CD4-positive, alpha-beta T cell treated with Interleukin-6 at 100 ng/mL for 8 hours (primary cell): ENCODE data around the gene DAB2IP.
"Not testable (repeated sequence)": the region's sequence is repeated elsewhere in the genome, so short reads cannot be mapped to it uniquely, and the experiment has no call there.

ENCODE experiments used
- DNase-seq: peaks from one replicate; pipeline ENCODE4 v3.0.0-alpha.2; 2020; ENCODE audit warnings: mixed read lengths, low spot score

The DAB2IP gene

DNA sequence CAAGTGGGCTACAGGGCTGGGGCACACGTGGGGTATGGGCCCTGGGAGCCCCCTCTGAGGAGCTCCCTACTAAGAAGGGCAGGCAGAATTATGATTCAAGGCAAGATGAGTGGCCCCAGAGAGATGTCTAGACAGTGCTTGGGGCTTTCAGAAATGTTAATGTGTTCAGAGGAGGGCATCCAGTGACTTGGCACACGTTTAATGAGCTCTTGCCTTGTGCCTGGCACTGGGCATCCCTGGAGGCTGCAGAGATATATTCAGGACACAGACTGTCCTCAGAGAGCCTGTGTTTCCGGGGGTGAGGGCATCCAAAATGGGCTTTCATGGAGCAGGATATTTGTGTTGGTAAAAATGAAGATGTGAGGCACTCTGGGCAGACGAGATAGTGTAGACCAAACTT, 25.4 kb upstream of the DAB2IP start:
- DNase-seq = no peak

DNA sequence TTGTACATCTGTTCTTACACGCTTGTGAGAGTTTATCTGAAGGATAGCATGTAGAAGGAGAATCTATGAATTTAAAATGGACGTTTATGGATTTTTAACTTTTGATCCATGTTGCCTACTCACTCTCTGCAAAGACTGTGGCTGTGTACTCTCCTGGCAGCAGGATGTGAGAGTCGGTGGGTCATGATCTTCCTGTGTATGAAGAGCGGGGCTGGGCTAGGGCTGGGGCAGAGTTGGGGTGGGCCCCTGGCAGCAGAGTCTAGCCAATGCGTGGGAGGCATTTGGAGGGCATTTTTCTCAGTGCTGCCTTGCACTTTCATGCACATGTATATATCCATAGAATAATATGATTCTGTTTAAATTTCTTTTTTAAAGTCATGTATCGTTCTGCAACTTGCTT, 24.0 kb upstream of the DAB2IP start:
- DNase-seq = no peak

DNA sequence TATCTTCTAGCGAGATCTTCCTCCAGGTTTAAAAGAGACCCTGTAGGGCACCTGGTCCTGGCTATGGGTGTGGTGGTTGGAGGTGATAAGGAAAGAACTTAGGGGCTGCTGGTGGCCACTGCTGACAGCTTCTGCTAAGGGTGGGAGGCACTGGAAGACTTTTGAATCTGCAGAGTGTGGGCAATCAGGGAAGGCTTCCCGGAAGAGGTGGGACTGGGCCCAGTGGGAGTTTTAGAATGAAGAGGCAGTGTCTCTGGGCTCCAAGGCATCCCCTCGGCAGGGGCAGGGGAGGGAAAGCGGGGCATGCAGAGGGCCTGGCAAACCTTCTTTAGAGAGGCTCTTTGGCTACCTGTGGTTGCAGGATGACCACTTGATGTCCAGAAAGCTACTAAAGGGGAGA, 23.0 kb upstream of the DAB2IP start:
- DNase-seq = no peak

DNA sequence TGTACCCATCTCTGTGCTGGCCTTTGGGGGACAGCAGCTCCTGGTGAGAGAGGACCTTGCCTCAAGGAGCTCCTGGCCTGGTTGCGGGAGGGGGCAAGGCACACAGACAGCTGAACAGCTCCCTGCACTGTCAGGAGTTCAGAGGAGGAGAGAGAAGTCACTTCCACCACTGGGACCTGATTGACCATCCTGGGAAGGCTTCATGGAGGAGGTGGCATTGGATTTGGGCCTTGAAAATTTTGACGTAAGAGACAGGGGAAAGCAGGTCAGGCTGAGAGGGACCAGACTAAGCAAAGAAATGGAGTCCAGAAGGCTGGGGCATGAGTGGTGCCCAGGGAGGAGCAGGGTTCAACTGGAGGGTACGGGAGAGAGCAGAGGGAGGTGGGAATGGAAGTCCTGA, 20.3 kb upstream of the DAB2IP start:
- no peak for DNase-seq

DNA sequence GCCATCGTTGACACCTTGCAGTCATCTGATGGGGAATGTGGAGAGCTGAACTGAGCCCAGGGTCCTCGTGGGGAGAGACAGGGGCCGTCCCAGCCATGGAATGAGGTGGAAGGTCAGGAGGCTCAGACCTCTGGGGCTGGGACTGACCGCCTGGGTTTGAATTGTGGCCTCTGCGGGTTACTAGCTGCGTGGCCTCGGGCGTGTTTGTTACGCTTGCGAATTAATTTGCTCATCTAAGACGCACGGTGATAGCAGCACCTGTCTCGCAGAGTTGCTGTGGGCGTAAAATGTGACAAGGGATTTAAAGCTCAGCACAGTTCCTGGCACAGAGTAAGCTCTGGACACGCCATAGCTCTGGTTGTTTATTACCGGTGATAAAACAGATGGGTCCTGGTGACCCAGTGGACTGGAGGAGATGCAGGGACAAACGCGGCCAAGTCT, 19.4 kb upstream of the DAB2IP start:
- DNase-seq = no peak

DNA sequence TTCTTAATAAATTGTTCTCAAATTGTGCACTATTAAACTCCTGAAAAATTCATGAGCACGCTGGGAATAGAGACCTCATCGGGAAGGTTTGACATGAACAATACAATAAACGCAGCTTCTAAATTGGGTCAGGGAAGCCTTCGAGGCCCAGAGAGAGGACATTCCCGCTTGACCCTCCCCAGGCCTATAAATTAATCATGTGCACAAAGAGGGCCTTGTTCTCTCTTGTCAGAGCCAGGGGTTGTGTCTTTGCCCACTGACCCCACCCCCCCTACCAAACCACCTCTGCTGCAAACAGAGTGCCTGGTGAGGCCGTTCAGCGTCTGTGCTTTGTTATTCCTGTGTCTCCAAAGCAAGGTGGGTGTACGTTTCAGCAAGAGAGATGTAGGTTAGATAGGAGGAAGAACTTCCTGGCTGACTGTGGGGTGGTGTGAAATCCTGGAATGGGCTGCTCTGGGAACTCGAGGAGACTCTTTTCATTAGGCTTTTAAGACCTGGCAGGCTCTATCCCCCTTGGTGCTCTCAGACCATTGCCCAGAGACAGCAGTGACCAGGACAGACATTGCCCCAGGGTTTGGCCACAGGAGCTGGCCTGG, 18.2 kb upstream of the DAB2IP start:
- no peak for DNase-seq

DNA sequence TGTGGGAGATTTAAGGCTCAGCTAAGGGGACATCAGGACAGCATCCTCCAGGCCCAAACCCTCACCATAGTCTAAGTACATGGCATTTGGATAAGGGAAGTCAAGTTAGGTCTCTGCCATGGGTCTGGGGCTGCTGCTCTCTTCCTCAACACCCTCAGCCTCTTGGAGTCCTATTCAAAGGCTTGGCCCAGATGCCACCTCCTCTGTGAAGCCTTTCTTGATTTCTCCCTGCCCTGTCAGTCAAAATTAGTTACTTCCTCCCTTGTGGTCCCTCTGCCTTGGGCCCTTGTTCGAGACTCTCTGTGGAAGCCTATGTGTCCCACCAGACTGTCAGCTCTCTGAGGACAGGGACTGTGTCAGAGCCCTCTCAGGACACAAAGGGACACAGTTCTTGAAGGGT, 17.7 kb upstream of the DAB2IP start:
- no peak for DNase-seq

DNA sequence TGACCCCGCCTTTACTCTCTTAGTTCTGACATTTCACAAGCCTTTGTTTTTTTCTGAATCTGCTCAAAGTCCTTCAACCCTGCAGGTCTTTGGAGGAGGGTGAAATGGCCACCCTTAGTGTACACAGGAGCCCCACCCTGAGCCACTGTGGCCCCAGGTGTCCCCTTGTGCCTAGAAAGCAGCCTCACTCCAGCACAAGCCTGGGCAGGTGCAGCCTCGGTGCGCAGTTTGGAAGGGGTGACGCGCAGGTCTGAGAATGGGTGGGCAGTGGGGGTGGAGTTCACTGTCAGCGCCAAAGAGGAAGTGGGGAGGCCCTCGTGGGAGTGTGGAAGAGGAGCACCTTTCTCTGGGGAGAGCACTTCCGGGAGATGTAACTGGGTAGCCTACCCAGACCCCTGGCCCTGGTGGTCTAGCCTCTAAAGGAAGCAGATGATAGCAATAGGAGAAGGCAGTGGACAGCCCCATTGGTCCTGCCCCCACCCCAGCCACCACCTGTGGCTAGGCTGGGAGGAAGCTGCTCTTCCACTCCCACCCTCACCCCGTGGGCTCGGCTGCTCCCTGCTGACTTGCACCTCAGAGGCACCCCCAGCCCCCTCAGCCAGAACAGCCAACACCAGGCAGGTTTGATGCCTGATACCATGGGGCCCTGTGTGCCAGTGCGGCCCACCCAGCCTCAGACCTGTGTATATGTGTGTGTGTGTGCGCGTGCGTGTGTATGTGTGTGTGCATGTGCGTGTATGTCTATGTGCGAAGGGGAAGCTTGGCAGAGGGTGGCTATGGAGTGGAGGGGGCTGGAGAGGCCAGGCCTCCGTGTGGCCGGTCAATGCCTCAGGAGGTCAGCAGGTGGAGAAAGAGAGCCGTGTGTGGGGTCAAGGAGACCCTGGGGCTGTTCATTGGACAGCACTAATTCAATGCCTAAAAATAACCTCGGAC, 16.8 kb upstream of the DAB2IP start:
- DNase-seq = no peak

DNA sequence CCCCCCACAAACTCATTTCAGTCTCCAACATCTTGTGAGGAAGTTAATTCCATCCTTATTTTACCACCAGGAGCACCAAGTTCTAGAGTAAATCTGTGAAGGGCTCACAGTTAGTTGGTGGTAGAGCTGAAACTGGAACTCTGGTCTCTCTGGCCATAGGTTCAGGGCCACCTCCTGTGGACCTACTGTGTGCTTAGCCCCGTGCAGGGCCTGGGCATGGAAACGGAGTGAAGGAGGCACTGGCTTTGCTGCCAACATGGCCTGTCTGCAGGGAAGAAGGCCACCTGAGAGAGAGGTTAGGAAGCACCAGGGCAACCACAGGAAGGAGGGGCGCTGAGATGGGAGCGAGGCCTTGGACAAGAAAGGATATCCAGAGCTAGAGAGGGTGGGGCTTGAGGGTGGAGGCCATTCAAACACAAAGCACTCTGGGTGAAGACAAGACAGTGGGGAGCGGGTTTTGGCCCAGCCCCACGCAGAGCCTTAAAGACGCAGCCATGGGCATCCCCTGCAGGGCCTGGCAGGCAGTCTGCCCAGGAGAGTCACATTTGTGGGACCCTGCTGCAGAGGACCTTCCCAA, 16.0 kb upstream of the DAB2IP start:
- no peak for DNase-seq

DNA sequence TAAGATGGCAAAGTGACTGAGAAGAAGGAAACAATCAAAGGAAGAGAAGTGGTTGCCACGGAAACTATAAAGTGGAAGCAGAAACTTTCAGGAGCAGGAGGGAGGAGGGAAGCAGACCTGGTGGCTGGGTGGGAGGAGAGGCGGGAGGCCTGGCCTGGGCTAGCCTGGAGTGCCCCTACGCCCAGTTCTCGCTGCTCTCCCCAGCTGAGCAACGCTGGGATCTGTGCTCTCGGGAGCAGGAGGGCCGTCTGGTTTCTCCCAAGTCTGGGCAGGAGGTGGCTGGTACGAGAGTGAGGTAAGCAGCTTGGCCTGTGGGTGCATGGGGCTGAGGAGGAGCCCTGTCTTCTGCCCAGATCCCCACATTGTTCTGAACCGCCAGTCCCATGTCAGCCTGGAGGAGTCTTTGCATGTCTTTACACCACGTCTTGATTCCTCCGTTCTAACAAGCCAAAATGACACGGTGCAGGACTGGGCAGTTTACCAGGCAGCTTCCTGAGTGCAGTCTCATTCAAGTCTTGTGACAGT, 15.0 kb upstream of the DAB2IP start:
- DNase-seq = no peak

DNA sequence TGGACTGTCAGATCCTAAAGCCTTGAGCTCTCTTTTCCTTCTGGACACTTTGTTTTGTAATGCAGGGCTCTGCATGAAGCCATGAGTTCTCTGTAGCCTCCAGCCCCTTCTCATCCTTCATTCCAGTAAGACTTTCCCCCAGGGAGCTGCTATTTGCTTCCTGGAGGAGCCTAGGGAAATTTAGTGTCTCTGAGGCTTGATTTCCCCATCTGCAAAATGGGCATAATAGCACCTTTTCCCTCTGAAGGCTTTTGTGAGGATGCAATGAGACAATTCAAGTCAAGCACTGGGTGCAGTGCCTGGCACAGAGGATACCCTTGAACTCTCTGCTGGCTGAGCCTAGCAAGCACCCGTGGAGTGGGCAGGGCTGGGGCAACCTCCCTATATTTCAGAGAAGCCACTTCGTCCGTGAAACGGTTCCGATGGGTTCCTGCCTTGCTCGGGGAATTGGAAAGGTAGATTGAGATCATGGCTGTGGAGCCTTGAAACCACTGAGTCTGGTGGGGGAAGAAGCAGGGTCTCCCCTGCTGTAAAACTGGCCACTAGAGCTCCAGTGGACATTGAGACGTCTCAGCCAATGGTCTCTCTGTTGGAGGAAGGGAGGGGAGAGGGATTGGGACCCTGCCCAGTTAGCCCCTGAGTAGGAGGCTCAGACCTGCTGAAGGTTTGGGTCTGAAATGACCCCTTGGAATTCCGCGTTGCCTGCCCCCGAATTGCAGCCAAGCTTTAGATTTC, 14.3 kb upstream of the DAB2IP start:
- DNase-seq = no peak

DNA sequence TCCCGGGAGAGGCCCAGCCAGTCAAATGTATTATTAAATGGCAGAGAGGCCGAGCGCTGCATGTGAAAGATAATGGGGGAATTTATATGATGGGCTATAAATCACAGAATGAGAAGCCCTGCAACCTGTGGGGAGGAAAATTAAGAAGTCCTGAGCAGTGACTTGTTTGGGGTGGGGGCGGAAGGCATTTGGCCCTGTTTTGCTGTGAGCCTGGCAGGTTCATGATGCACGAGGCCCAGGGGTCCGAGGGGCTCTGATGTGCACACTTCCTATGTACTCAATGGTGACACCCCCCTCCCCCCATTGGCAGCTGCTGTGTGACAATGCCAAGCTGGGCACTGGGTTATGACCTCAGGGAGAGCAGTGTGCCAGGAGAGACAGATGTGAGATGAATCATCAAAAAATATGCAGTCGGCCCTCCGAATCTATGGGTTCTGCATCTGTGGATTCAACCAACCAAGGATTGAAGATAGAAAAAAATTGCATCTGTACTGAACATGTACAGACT, 13.7 kb upstream of the DAB2IP start:
- no peak for DNase-seq

DNA sequence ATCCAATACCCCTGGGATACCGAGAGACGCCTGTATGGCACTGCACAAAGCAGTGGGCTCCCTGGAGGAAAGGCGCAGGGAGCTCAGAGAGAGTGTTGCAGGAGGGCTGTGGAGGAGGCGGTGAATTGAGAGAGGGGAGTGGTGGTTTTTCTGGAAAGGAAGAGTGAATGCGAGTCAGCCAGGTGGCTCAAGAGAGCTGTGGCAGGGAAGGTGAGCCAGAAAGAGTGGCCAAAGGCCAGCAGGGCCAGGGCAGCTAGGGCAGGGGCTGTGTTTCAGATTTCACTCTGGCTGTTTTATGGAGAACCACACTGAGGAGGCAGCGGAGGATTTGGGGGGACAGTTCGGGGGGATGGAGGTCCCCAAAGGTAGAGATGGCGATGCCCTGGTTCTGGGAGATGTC, 13.0 kb upstream of the DAB2IP start:
- DNase-seq = no peak

DNA sequence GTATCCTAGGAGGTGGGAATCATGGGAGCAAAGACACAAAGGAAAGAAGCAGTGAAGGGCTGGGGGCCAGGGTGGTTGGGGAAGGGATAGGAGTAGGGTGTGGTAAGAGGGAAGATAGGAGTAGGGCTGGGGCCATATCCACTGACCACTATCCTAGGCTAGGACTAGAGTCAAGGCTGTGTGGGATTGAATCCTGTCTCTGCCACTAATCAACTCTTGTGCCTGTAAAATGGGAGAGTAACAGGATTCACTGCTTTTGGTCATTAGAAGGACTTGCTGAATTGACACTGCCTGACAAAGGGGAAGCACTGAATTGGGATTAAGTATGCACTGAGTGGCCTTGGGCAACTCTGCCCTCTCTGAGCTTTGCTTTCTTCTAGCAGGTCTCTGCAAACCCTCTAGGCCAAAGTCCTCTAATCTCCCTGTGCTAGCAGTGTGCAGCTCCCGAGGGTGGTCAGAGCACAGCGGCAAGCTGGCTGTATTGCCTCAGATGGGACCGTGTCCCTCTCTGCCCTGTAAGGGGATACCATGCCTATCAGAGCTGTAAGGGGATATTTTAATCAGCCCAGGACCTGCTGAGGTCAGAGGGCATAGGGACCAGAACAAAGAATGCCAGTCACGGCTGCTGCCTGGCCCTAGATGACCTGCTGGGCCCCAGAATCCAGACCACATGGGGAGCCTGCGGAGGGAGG, 12.4 kb upstream of the DAB2IP start:
- no peak for DNase-seq

DNA sequence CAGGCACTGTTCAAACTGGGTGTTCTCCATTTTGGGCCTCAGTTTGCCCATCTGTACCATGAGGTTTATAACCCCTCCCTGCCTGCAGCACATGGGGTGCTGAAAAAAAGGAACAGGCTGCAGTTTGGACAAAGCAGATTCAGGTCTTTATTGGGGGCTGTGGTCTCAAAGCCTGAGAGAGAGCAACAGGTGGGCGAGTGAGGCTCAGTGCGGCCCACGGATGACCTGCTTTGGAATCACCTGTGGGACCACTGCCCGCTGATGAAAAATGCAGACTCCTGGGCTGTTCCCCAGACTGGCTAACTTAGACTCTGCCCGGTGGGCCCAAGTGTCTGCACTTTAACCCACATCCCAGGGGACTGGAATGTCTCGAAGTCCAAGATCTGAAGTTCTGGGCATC, 11.8 kb upstream of the DAB2IP start:
- DNase-seq = no peak

DNA sequence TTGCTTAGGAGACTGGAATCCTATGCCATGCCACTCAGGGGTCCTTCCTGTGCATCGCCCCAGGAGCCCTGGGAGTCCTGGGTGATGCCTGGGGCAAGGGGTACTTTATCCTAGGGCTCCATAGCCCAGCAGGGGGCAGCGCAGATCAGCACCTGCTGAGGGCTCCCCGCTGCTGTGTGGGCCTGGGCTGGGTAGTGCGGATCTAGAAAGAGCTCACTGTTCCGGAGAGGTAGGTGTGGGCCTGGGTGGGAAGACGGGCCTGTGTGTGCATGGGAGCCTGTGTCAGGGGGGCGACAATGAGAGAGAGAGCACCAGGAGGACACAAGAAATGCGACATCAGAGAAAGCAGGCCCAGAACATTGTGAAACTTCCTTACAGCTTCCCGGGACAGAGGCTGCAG, 11.4 kb upstream of the DAB2IP start:
- no peak for DNase-seq

DNA sequence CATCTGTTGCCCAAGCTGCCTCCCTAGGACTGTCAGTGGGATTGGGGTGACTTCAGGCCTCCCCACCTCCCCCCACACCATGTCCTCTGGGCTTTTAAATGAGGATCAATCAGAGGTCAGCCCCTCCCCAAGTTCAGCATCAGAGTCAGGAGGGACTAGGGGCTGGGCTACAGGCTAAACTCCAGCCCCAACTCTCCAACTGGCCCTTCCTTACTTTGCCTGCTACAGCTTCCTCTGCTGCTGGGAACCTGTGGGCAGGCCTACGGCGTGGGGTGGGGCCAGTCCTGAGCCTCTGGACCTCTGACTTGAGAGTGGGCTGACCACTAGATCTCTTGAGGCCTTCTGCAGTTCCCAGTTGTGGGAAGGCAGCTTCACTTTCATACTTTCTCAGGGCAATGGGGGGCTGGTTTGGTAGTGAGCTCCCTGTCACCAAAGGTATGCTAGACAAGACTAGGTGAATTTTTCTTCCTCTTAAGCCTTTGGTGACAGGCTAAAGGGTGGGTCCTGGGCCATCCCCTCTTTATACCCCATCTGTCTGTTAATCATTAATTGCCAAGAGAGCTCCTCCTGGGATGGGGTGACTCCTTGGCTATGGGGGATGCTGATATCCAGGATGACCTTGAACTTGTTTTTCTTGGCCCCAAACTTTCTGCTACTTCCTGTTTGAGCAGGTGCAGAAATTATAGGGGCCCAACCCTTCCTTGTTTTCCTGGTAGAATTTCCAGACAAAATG, 10.8 kb upstream of the DAB2IP start:
- DNase-seq = no peak

DNA sequence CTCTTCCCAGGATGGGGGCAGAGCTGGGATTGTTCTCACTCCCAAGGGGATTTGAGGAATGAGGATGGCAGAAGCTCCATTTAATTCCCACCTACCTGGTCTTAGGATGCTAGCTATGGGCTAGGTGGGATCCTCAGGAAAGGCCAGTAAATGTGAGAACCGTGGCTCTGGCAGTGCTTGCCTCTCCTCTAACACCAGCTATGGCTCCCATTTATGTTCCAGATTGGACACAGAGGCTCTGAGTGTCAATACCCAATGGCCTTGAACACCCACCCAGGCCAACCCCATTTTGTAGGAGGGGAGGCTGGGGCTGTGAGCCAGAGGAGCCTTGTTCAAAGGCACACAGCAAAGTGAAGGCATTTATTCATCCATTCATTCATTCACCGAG, 10.2 kb upstream of the DAB2IP start:
- no peak for DNase-seq

DNA sequence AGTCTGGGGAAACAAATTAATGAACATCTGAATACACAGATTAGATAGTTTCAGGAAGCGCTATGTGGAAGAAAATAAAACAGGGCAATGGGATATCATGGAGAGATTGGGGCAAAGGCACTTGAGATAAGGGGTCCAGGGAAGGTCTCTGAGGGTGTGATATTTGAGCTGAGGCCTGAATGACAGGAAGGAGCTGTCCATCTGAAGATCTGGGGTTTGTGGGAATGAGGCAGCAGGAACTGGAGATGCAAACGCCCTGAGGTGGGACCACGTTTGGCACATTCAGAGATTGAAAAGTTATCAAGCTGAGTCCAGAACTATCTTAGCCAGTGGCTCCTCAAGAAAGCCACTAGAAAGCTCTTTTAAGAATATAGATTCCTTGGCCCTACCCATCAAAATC, 8.7 kb upstream of the DAB2IP start:
- no peak for DNase-seq

DNA sequence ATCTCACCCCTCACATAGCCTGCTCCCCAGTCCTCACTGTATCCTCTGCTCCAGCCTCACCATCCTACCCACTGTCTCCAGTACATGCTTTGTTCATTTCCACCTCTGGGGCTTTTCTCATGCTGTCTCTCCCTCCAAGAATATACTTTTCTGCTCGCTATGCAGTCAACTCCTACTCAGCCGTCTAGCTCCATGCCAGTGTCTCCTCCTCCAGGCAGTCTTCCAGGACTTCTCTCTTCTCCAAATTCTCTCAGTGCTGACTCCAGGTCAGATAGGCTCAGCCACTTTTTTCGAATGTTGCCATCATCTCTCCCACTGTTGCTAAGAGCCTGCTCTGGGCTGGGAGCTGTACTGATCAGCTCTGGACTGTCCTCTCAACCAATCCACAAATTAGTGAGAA, 8.0 kb upstream of the DAB2IP start:
- no peak for DNase-seq

DNA sequence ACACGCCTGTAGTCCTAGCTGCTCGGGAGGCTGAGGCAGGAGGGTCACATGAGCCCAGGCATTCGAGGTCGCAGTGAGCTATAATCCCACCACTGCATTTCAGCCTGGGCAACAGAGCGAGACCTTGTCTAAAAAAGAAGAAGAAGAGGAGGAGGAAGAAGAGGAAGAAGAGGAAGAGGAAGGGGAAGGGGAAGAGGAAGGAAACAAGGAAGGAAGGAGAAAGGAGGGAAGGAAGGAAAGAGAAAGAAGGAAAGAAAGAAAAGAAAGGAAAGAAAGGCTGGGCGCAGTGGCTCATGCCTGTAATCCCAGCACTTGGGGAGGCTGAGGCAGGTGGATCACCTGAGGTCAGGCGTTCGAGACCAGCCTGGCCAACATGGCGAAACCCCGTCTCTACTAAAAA, 7.4 kb upstream of the DAB2IP start:
- DNase-seq = not testable (repeated sequence)
